Heart left ventricle (tissue), 13 donors: Measurements from ENCODE around the gene ACOD1.

ENCODE experiments used
- POLR2A ChIP-seq, 2 donors: fragments of 450-650 bp; IDR thresholded peaks; one replicate each; pipeline ENCODE4 v1.6.1; 2017; ENCODE audit warnings: antibody characterized with exemption in 2 of 2, mild to moderate bottlenecking in 2 of 2, moderate library complexity in 2 of 2
- TF ChIP-seq, protein P1 (sequence below), 12 donors: fragments of 200-600 bp; sonication (generic) in 4 of 12; IDR thresholded peaks; one replicate each; pipeline versions ENCODE4 v1.5.0 to v1.8.0; 2018 to 2022; ENCODE audit warnings: antibody characterized with exemption in 12 of 12, mild to moderate bottlenecking in 5 of 12
- donor health status: ischemic (EF 13 %, LVEDD 7.1; RV severe dilation, severe dysfunction).
- donor health status: DM: no; HTN: yes; CAD: no.
- donor health status: DM: no; HTN: no; CAD: no.
- donor health status: ischemic (EF 25% LVEDD 6.9; RV normal size, moderate dysfunction).
- donor health status: ischemic (EF 25% LVEDD 5.7; RV mildly dilated, moderate dysfunction).
- donor health status: ischemic (EF 35%, LVEDD 5.7; RV mildly dilated, moderate dysfunction).
- donor health status: nonischemic (EF 11% LVEDD 7.7; RV severe dilation, severe dysfunction).
- donor health status: DM: yes; HTN: yes; CAD: no.
- donor health status: PGD.
- donor health status: ischemic (EF 29% LVEDD 5.4; RV normal size, mild dysfunction).
- donor health status: nonischemic (EF 23%, LVEDD 6.1; RV moderate dilation, normal function).

GRCh38 chr13:76934671-76935070 is 13.6 kb upstream of the ACOD1 start:
- TF ChIP-seq, protein P1, sequence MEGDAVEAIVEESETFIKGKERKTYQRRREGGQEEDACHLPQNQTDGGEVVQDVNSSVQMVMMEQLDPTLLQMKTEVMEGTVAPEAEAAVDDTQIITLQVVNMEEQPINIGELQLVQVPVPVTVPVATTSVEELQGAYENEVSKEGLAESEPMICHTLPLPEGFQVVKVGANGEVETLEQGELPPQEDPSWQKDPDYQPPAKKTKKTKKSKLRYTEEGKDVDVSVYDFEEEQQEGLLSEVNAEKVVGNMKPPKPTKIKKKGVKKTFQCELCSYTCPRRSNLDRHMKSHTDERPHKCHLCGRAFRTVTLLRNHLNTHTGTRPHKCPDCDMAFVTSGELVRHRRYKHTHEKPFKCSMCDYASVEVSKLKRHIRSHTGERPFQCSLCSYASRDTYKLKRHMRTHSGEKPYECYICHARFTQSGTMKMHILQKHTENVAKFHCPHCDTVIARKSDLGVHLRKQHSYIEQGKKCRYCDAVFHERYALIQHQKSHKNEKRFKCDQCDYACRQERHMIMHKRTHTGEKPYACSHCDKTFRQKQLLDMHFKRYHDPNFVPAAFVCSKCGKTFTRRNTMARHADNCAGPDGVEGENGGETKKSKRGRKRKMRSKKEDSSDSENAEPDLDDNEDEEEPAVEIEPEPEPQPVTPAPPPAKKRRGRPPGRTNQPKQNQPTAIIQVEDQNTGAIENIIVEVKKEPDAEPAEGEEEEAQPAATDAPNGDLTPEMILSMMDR (IDR thresholded peaks at IDR 0.05): no peak
- no peak for TF ChIP-seq POLR2A (IDR thresholded peaks at IDR 0.05)
